SH-SY5Y (cell line): ENCODE measurements around the gene SERPINA12.

ENCODE experiments used
- GATA2 ChIP-seq: IDR thresholded peaks from 2 replicates; pipeline ENCODE4 v1.6.1; 2011; ENCODE audit warnings: mild to moderate bottlenecking, low read depth, low read length
- GATA3 ChIP-seq: IDR thresholded peaks from 2 replicates; pipeline ENCODE4 v1.6.1; 2011; ENCODE audit warnings: low read depth, mild to moderate bottlenecking, low read length, moderate library complexity

DNA sequence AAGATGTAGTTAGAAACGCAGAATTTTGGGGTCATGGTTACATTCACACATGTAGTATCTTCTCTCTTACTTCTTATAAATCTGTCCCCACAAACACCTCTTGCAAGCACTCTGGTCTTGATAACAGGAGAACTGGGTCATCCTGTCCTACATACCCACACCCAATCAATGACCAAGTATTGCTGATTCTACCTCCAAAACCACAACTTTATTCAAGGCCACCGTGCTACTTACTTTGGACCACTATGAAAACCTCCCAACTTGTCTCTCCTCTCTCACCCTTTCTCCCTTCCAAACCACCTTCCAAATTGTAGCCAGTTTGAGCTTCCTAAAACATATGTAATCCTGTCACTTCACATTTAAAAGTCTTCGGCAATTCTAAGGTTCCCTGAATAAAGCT lies 62.1 kb downstream of the SERPINA12 start:
- no peak for TF ChIP-seq GATA2
- no peak for TF ChIP-seq GATA3
